Measurements from ENCODE around the gene MBP. TPM values are rescaled to one million over a fixed set of nuclear protein-coding genes. Genes with fewer than 3 reads are reported as not detected.

The MBP gene
- total RNA-seq, 4 donors from 2014 or later, result 45.0 to 60.0 (median 51.9) TPM

DNA sequence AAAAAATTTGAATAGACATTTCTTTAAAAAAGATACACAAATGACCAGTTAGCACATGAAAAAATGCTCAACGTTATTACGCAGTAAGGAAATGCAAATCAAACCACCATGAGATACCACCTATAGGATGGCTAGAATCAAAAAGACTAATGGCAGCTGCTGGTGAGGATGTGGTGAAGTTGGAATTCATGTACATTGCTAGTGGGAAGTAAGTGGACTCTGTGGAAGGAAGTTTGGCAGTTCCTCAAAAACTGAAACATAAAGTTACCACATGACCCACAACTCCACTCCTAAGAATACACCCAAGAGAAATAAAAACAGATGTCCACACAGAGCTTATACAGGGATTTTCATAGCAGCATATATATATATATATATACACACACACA lies 51.2 kb downstream of the MBP start:
- 74 to 75% methylated on average over 2 of the region's 2 CpGs for WGBS, 2 donors
- no peak for DNase-seq (ENCODE audit: low spot score in 2 of 2)
- intact Hi-C loops (cut with DNase I; ENCODE audit: low total_unique reads), result no loop called here
- no peak overlapping the region for H3K4me3 ChIP-seq (ENCODE audit: low read depth, poor library complexity, severe bottlenecking)
- TF ChIP-seq CTCF (IDR thresholded peaks at IDR 0.05) (no peak), POLR2A (IDR thresholded peaks at IDR 0.05) (no peak)

- 58 to 61% methylated on average over 12 of the region's 12 CpGs for WGBS, 2 donors
Measured at GRCh38 chr18:77079954-77080682, 52.5 kb downstream of the MBP start.

DNA sequence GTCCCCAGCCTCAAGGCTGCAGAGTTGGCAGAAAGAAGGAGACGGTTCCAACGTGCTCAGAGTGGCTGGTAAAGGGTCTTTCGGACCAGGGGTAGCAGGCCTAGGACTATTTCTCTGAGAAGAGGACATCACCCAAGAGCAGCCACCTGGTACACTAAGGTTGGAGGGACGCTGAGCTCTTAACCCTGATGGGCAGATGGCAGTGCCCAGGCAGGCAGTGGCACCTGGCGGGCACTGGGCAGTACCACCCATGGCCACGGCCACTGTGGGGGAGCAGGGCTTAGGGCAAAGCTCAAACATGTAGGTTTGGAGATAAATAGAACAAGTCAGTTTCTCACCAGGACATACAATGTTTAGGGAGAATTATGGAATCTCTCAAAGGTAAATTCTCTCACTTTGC lies 53.5 kb downstream of the MBP start:
- WGBS, 2 donors, result 87% methylated on average over 6 of the region's 6 CpGs
- intact Hi-C loops (cut with DNase I; ENCODE audit: low total_unique reads), result no loop called here

More at GRCh38 chr18:77079954-77080682, 52.5 kb downstream of the MBP start:
- no peak for TF ChIP-seq POLR2A (IDR thresholded peaks at IDR 0.05)
- TF ChIP-seq CTCF (IDR thresholded peaks at IDR 0.05), result no peak
- DNase-seq (ENCODE audit: low spot score in 2 of 2), result peak in 1 of 2 donors; percentile 82
- intact Hi-C loops (cut with DNase I; ENCODE audit: low total_unique reads), result no loop called here
- H3K4me3 ChIP-seq (ENCODE audit: low read depth, poor library complexity, severe bottlenecking), result no peak overlapping the region

DNA sequence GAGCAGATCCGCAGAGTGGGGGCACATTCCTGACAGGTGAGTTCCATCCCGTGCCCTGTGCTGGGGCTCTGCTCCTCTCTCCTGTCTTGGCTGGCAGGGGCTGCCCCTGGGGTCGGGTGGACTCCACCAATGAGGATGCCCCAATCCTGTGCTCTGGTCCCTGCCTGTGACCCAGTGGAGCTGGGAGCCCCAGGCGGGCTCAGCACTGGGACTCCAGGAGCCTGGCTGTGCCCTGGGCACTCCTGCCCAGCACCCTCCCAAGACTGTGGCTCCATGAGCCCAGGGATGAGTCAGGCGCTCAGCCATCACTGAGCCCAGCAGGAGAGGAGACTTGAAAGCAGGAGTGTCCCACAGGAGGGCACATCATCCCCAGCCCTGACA lies 53.9 kb downstream of the MBP start:
- TF ChIP-seq CTCF (IDR thresholded peaks at IDR 0.05), result no peak
- TF ChIP-seq POLR2A (IDR thresholded peaks at IDR 0.05), result no peak
- peak in 1 of 2 donors; percentile 80 for DNase-seq (ENCODE audit: low spot score in 2 of 2)
- 81 to 90% methylated on average over 4 to 5 of the region's 5 CpGs for WGBS, 2 donors
- no peak overlapping the region for H3K4me3 ChIP-seq (ENCODE audit: low read depth, poor library complexity, severe bottlenecking)
- intact Hi-C loops (cut with DNase I; ENCODE audit: low total_unique reads), result no loop called here

More for the DNA sequence above, 53.5 kb downstream of the MBP start:
- no peak overlapping the region for H3K4me3 ChIP-seq (ENCODE audit: low read depth, poor library complexity, severe bottlenecking)
- TF ChIP-seq CTCF (IDR thresholded peaks at IDR 0.05) (no peak), POLR2A (IDR thresholded peaks at IDR 0.05) (no peak)
- peak in 1 of 2 donors; percentile 58 for DNase-seq (ENCODE audit: low spot score in 2 of 2)

- intact Hi-C loops (cut with DNase I; ENCODE audit: low total_unique reads), result no loop called here
- WGBS, 2 donors, result 82 to 87% methylated on average over 16 of the region's 16 CpGs
- H3K4me3 ChIP-seq (ENCODE audit: low read depth, poor library complexity, severe bottlenecking), result no peak overlapping the region
- no peak for TF ChIP-seq CTCF (IDR thresholded peaks at IDR 0.05)
- no peak for TF ChIP-seq POLR2A (IDR thresholded peaks at IDR 0.05)
- DNase-seq (ENCODE audit: low spot score in 2 of 2), result peak in 1 of 2 donors; percentile 43
Measured at GRCh38 chr18:77077941-77078689, 54.5 kb downstream of the MBP start.

Measured in lower leg skin (tissue), 4 donors.